Smooth muscle cell (in vitro differentiated cells): Measurements from ENCODE around the gene PCDH9. TPM values are rescaled to one million over a fixed set of nuclear protein-coding genes. Genes with fewer than 3 reads are reported as not detected.

Experiments
- DNase-seq: peaks from one replicate; lab custom pipeline; 2025; ENCODE audit not compliant: unreplicated experiment; lab: John Stamatoyannopoulos, UW
- H2AFZ ChIP-seq: fragments of 200-600 bp; sonication (generic); 2 replicates; pipeline ENCODE4 v1.6.0; 2016; ENCODE audit warnings: antibody characterized with exemption, low read depth, mild to moderate bottlenecking
- H3F3A ChIP-seq: fragments of 200-600 bp; sonication (generic); 2 replicates; pipeline ENCODE4 v1.6.0; 2017; ENCODE audit warnings: antibody characterized with exemption, low read depth
- H3K27ac ChIP-seq: fragments of 200-600 bp; sonication (generic); 2 replicates; pipeline ENCODE4 v1.5.1; 2016; ENCODE audit warnings: low read depth, mild to moderate bottlenecking
- H3K27me3 ChIP-seq: fragments of 200-600 bp; sonication (generic); 2 replicates; pipeline ENCODE4 v1.6.1; 2016; ENCODE audit warnings: low read depth, mild to moderate bottlenecking
- H3K36me3 ChIP-seq: fragments of 200-600 bp; sonication (generic); 2 replicates; pipeline ENCODE4 v1.5.1; 2016; ENCODE audit warnings: low read depth
- H3K4me1 ChIP-seq: fragments of 200-600 bp; sonication (generic); 2 replicates; pipeline ENCODE4 v1.5.1; 2016; ENCODE audit warnings: low read depth
- H3K4me2 ChIP-seq: fragments of 200-600 bp; sonication (generic); 2 replicates; pipeline ENCODE4 v1.6.0; 2016; ENCODE audit warnings: mild to moderate bottlenecking
- H3K4me3 ChIP-seq: fragments of 200-600 bp; sonication (generic); 2 replicates; pipeline ENCODE4 v1.5.1; 2016; ENCODE audit warnings: mild to moderate bottlenecking
- H3K79me2 ChIP-seq: fragments of 200-600 bp; sonication (generic); 2 replicates; pipeline ENCODE4 v1.6.0; 2016; ENCODE audit warnings: low read depth, mild to moderate bottlenecking
- H3K9ac ChIP-seq: fragments of 200-600 bp; sonication (generic); 2 replicates; pipeline ENCODE4 v1.6.0; 2016; ENCODE audit warnings: low read depth
- H3K9me3 ChIP-seq: fragments of 200-600 bp; sonication (generic); replicated peaks from 2 replicates; pipeline ENCODE4 v1.5.1; 2016; ENCODE audit warnings: low read depth
- H4K20me1 ChIP-seq: fragments of 200-600 bp; sonication (generic); 2 replicates; pipeline ENCODE4 v1.6.0; 2016; ENCODE audit warnings: low read depth
- WGBS: methylation state at CpG from one replicate; pipeline ENCODE4 v1.1.7; 2016; ENCODE audit warnings: low lambda C conversion rate; 5-methylcytosine and 5-hydroxymethylcytosine counted together
- polyA plus RNA-seq: library from polyadenylated mRNA; unstranded; fragments of >200 nt; fragmentation: Nextera tagmentation; extraction: Ambion mirVana; gene quantifications from 2 replicates; pipeline ENCODE4 v1.2.1, GENCODE V29; 2016
- total RNA-seq: library from RNA; depleted of rRNA; stranded (reverse); fragments of >200 nt; gene quantifications from 2 replicates; pipeline ENCODE4 v1.2.3, GENCODE V29; 2014
- TF ChIP-seq, protein P1 (sequence below): fragments of 200-600 bp; sonication (generic); IDR thresholded peaks from 2 replicates; pipeline ENCODE4 v1.5.1; 2017; ENCODE audit warnings: borderline replicate concordance, mild to moderate bottlenecking, antibody characterized with exemption; ENCODE audit not compliant: insufficient read depth, poor library complexity, severe bottlenecking

PCDH9 gene
- total and polyA plus RNA-seq, 2 experiments from 2014 or later = 0.65 to 1.9 TPM

GRCh38 chr13:67049744-67050143 lies 180.4 kb downstream of the PCDH9 start:
- H2AFZ ChIP-seq = no peak overlapping the region
- H3K9me3 ChIP-seq = no peaks in the 10 kb centered on the region
- peaks cover 9% of the 10 kb centered on the region for H3K4me1 ChIP-seq
- peak overlapping the region; percentile 97 for H3K27ac ChIP-seq
- H3K4me2 ChIP-seq = peak overlapping the region; percentile 76
- DNase-seq = no peak
- 98% methylated on average over 1 of the region's 1 CpG for WGBS
- no peaks in the 10 kb centered on the region for H4K20me1 ChIP-seq
- no peaks in the 10 kb centered on the region for H3K27me3 ChIP-seq
- H3K36me3 ChIP-seq = no peaks in the 10 kb centered on the region
- peaks cover 22% of the 10 kb centered on the region for H3F3A ChIP-seq
- H3K9ac ChIP-seq = no peak overlapping the region
- H3K4me3 ChIP-seq = no peak overlapping the region
- TF ChIP-seq, protein P1, sequence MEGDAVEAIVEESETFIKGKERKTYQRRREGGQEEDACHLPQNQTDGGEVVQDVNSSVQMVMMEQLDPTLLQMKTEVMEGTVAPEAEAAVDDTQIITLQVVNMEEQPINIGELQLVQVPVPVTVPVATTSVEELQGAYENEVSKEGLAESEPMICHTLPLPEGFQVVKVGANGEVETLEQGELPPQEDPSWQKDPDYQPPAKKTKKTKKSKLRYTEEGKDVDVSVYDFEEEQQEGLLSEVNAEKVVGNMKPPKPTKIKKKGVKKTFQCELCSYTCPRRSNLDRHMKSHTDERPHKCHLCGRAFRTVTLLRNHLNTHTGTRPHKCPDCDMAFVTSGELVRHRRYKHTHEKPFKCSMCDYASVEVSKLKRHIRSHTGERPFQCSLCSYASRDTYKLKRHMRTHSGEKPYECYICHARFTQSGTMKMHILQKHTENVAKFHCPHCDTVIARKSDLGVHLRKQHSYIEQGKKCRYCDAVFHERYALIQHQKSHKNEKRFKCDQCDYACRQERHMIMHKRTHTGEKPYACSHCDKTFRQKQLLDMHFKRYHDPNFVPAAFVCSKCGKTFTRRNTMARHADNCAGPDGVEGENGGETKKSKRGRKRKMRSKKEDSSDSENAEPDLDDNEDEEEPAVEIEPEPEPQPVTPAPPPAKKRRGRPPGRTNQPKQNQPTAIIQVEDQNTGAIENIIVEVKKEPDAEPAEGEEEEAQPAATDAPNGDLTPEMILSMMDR = no peak
- H3K79me2 ChIP-seq = no peaks in the 10 kb centered on the region

- Histone ChIP-seq H3K4me2 (peak overlapping the region; percentile 76), H3K36me3 (no peaks in the 10 kb centered on the region), H4K20me1 (no peaks in the 10 kb centered on the region), H3K9me3 (no peaks in the 10 kb centered on the region), H3K27me3 (no peaks in the 10 kb centered on the region), H3K4me3 (no peak overlapping the region), H3K9ac (peak overlapping the region; percentile 79), H3K79me2 (no peaks in the 10 kb centered on the region), H3F3A (peaks cover 22% of the 10 kb centered on the region), H3K4me1 (peaks cover 9% of the 10 kb centered on the region), H2AFZ (peak overlapping the region; percentile 23), H3K27ac (peak overlapping the region; percentile 97)
- TF ChIP-seq, protein P1 = no peak
- 42% methylated on average over 2 of the region's 2 CpGs for WGBS
- no peak for DNase-seq
These were observed 181.3 kb downstream of the PCDH9 start for GRCh38 chr13:67048821-67049150.

GRCh38 chr13:67048084-67048820 lies 181.9 kb downstream of the PCDH9 start:
- peaks cover 9% of the 10 kb centered on the region for H3K4me1 ChIP-seq
- no peaks in the 10 kb centered on the region for H3K36me3 ChIP-seq
- H3F3A ChIP-seq = peaks cover 22% of the 10 kb centered on the region
- no peaks in the 10 kb centered on the region for H3K9me3 ChIP-seq
- no peak overlapping the region for H3K4me3 ChIP-seq
- no peaks in the 10 kb centered on the region for H4K20me1 ChIP-seq
- TF ChIP-seq, protein P1 = peak; percentile 16
- peak overlapping the region; percentile 46 for H2AFZ ChIP-seq
- H3K27me3 ChIP-seq = no peaks in the 10 kb centered on the region
- no peaks in the 10 kb centered on the region for H3K79me2 ChIP-seq
- 17% methylated on average over 4 of the region's 4 CpGs for WGBS
- peak overlapping the region; percentile 79 for H3K9ac ChIP-seq
- peak overlapping the region; percentile 76 for H3K4me2 ChIP-seq
- DNase-seq = peak; percentile 6
- H3K27ac ChIP-seq = peak overlapping the region; percentile 97

- Histone ChIP-seq H3F3A (peaks cover 22% of the 10 kb centered on the region), H4K20me1 (no peaks in the 10 kb centered on the region), H3K27ac (no peak overlapping the region), H3K36me3 (no peaks in the 10 kb centered on the region), H2AFZ (no peak overlapping the region), H3K27me3 (no peaks in the 10 kb centered on the region), H3K4me3 (no peak overlapping the region), H3K4me1 (peaks cover 9% of the 10 kb centered on the region), H3K4me2 (no peak overlapping the region), H3K9me3 (no peaks in the 10 kb centered on the region), H3K79me2 (no peaks in the 10 kb centered on the region), H3K9ac (no peak overlapping the region)
- TF ChIP-seq, protein P1 = no peak
- no peak for DNase-seq
- 88% methylated on average over 1 of the region's 1 CpG for WGBS
These were observed 184.8 kb downstream of the PCDH9 start for GRCh38 chr13:67045357-67045756.
